Smooth muscle cell (in vitro differentiated cells): ENCODE measurements around the gene FHIT. TPM values are rescaled to one million over a fixed set of nuclear protein-coding genes. Genes with fewer than 3 reads are reported as not detected.

Experiments used
- DNase-seq: peaks from one replicate; lab custom pipeline; 2025; ENCODE audit not compliant: unreplicated experiment; lab: John Stamatoyannopoulos, UW
- H2AFZ ChIP-seq: fragments of 200-600 bp; sonication (generic); 2 replicates; pipeline ENCODE4 v1.6.0; 2016; ENCODE audit warnings: antibody characterized with exemption, low read depth, mild to moderate bottlenecking
- H3F3A ChIP-seq: fragments of 200-600 bp; sonication (generic); 2 replicates; pipeline ENCODE4 v1.6.0; 2017; ENCODE audit warnings: antibody characterized with exemption, low read depth
- H3K27ac ChIP-seq: fragments of 200-600 bp; sonication (generic); 2 replicates; pipeline ENCODE4 v1.5.1; 2016; ENCODE audit warnings: low read depth, mild to moderate bottlenecking
- H3K27me3 ChIP-seq: fragments of 200-600 bp; sonication (generic); 2 replicates; pipeline ENCODE4 v1.6.1; 2016; ENCODE audit warnings: low read depth, mild to moderate bottlenecking
- H3K36me3 ChIP-seq: fragments of 200-600 bp; sonication (generic); 2 replicates; pipeline ENCODE4 v1.5.1; 2016; ENCODE audit warnings: low read depth
- H3K4me1 ChIP-seq: fragments of 200-600 bp; sonication (generic); 2 replicates; pipeline ENCODE4 v1.5.1; 2016; ENCODE audit warnings: low read depth
- H3K4me2 ChIP-seq: fragments of 200-600 bp; sonication (generic); 2 replicates; pipeline ENCODE4 v1.6.0; 2016; ENCODE audit warnings: mild to moderate bottlenecking
- H3K4me3 ChIP-seq: fragments of 200-600 bp; sonication (generic); 2 replicates; pipeline ENCODE4 v1.5.1; 2016; ENCODE audit warnings: mild to moderate bottlenecking
- H3K79me2 ChIP-seq: fragments of 200-600 bp; sonication (generic); 2 replicates; pipeline ENCODE4 v1.6.0; 2016; ENCODE audit warnings: low read depth, mild to moderate bottlenecking
- H3K9ac ChIP-seq: fragments of 200-600 bp; sonication (generic); 2 replicates; pipeline ENCODE4 v1.6.0; 2016; ENCODE audit warnings: low read depth
- H3K9me3 ChIP-seq: fragments of 200-600 bp; sonication (generic); replicated peaks from 2 replicates; pipeline ENCODE4 v1.5.1; 2016; ENCODE audit warnings: low read depth
- H4K20me1 ChIP-seq: fragments of 200-600 bp; sonication (generic); 2 replicates; pipeline ENCODE4 v1.6.0; 2016; ENCODE audit warnings: low read depth
- CTCF ChIP-seq: fragments of 200-600 bp; sonication (generic); IDR thresholded peaks from 2 replicates; pipeline ENCODE4 v1.5.1; 2017; ENCODE audit warnings: borderline replicate concordance, mild to moderate bottlenecking, antibody characterized with exemption; ENCODE audit not compliant: insufficient read depth, poor library complexity, severe bottlenecking
- WGBS: methylation state at CpG from one replicate; pipeline ENCODE4 v1.1.7; 2016; ENCODE audit warnings: low lambda C conversion rate; 5-methylcytosine and 5-hydroxymethylcytosine counted together
- polyA plus RNA-seq: library from polyadenylated mRNA; unstranded; fragments of >200 nt; fragmentation: Nextera tagmentation; extraction: Ambion mirVana; gene quantifications from 2 replicates; pipeline ENCODE4 v1.2.1, GENCODE V29; 2016
- total RNA-seq: library from RNA; depleted of rRNA; stranded (reverse); fragments of >200 nt; gene quantifications from 2 replicates; pipeline ENCODE4 v1.2.3, GENCODE V29; 2014

Gene FHIT
- total and polyA plus RNA-seq, 2 experiments from 2014 or later: 5.9 to 6.7 TPM

- no peak for TF ChIP-seq CTCF
- Histone ChIP-seq H3K4me1 (no peaks in the 10 kb centered on the region), H3K9me3 (no peaks in the 10 kb centered on the region), H3F3A (no peaks in the 10 kb centered on the region), H3K27ac (no peak overlapping the region), H4K20me1 (no peaks in the 10 kb centered on the region), H3K27me3 (no peaks in the 10 kb centered on the region), H2AFZ (no peak overlapping the region), H3K4me3 (no peak overlapping the region), H3K4me2 (no peak overlapping the region), H3K36me3 (no peaks in the 10 kb centered on the region), H3K9ac (no peak overlapping the region), H3K79me2 (no peaks in the 10 kb centered on the region)
- DNase-seq: no peak
- WGBS: 0% methylated on average over 1 of the region's 1 CpG
These were observed 469.3 kb downstream of the FHIT start for GRCh38 chr3:60781935-60782334.

- TF ChIP-seq CTCF: no peak
These were observed 471.6 kb downstream of the FHIT start for GRCh38 chr3:60779637-60780036.

GRCh38 chr3:60775985-60776384, 475.3 kb downstream of the FHIT start:
- Histone ChIP-seq H3K27ac (no peak overlapping the region), H3K27me3 (no peaks in the 10 kb centered on the region), H3K79me2 (no peaks in the 10 kb centered on the region), H3K4me3 (no peak overlapping the region), H3K9ac (no peak overlapping the region), H3K4me2 (no peak overlapping the region), H3F3A (no peaks in the 10 kb centered on the region), H2AFZ (no peak overlapping the region), H4K20me1 (no peaks in the 10 kb centered on the region), H3K36me3 (no peaks in the 10 kb centered on the region), H3K9me3 (peaks cover 2% of the 10 kb centered on the region), H3K4me1 (no peaks in the 10 kb centered on the region)
- DNase-seq: no peak
- 81% methylated on average over 2 of the region's 2 CpGs for WGBS
- no peak for TF ChIP-seq CTCF

More at GRCh38 chr3:60779637-60780036, 471.6 kb downstream of the FHIT start:
- H3K4me2 ChIP-seq: no peak overlapping the region
- no peaks in the 10 kb centered on the region for H3K27me3 ChIP-seq
- 96% methylated on average over 7 of the region's 7 CpGs for WGBS
- H2AFZ ChIP-seq: no peak overlapping the region
- no peak overlapping the region for H3K4me3 ChIP-seq
- H4K20me1 ChIP-seq: no peaks in the 10 kb centered on the region
- DNase-seq: no peak
- no peak overlapping the region for H3K9ac ChIP-seq
- no peaks in the 10 kb centered on the region for H3F3A ChIP-seq
- no peak overlapping the region for H3K27ac ChIP-seq
- peaks cover 2% of the 10 kb centered on the region for H3K9me3 ChIP-seq
- no peaks in the 10 kb centered on the region for H3K79me2 ChIP-seq
- no peaks in the 10 kb centered on the region for H3K36me3 ChIP-seq
- no peaks in the 10 kb centered on the region for H3K4me1 ChIP-seq

GRCh38 chr3:60774617-60775016, 476.6 kb downstream of the FHIT start:
- Histone ChIP-seq H3K9ac (no peak overlapping the region), H3F3A (no peaks in the 10 kb centered on the region), H3K9me3 (peaks cover 2% of the 10 kb centered on the region), H3K36me3 (no peaks in the 10 kb centered on the region), H3K79me2 (no peaks in the 10 kb centered on the region), H3K4me2 (no peak overlapping the region), H3K27me3 (no peaks in the 10 kb centered on the region), H3K27ac (no peak overlapping the region), H3K4me1 (no peaks in the 10 kb centered on the region), H4K20me1 (no peaks in the 10 kb centered on the region), H2AFZ (no peak overlapping the region), H3K4me3 (no peak overlapping the region)
- no peak for TF ChIP-seq CTCF
- DNase-seq: no peak
- WGBS: 78% methylated on average over 2 of the region's 2 CpGs
